HG03558 (cell line): ENCODE measurements around the gene BIN1.

Source experiments
- ATAC-seq: cut with Tn5 transposase; IDR thresholded peaks from one replicate; pipeline ENCODE4 v1.9.1; 2021; ENCODE audit warnings: moderate number of reproducible peaks; ENCODE audit not compliant: unreplicated experiment; ENCODE audit errors: extremely low read depth

The BIN1 gene

GRCh38 chr2:127052057-127052770 is 54.7 kb downstream of the BIN1 start:
- no peak for ATAC-seq

GRCh38 chr2:127051116-127052056 is 55.6 kb downstream of the BIN1 start:
- ATAC-seq = no peak

- no peak for ATAC-seq
Measured at GRCh38 chr2:127050803-127051115, 56.2 kb downstream of the BIN1 start.

- ATAC-seq = peak; percentile 54
Measured at GRCh38 chr2:127049927-127050802, 56.8 kb downstream of the BIN1 start.

GRCh38 chr2:127048969-127049897 is 57.7 kb downstream of the BIN1 start:
- ATAC-seq = no peak

GRCh38 chr2:127048618-127048935 is 58.4 kb downstream of the BIN1 start:
- ATAC-seq = no peak

- ATAC-seq = no peak
Measured at GRCh38 chr2:127047716-127048617, 59.0 kb downstream of the BIN1 start.

GRCh38 chr2:127047054-127047453 is 59.9 kb downstream of the BIN1 start:
- ATAC-seq = no peak

GRCh38 chr2:127046579-127046978 is 60.4 kb downstream of the BIN1 start:
- no peak for ATAC-seq

- no peak for ATAC-seq
Measured at GRCh38 chr2:127045792-127046501, 61.0 kb downstream of the BIN1 start.

- no peak for ATAC-seq
Measured at GRCh38 chr2:127044977-127045661, 61.8 kb downstream of the BIN1 start.

GRCh38 chr2:127044165-127044718 is 62.7 kb downstream of the BIN1 start:
- ATAC-seq = no peak

- no peak for ATAC-seq
Measured at GRCh38 chr2:127043367-127044164, 63.4 kb downstream of the BIN1 start.

GRCh38 chr2:127041259-127041970 is 65.5 kb downstream of the BIN1 start:
- ATAC-seq = no peak

- ATAC-seq = no peak
Measured at GRCh38 chr2:127040169-127040568, 66.8 kb downstream of the BIN1 start.
